IMR-90 (cell line): ENCODE data around the gene PODXL2.

Source experiments
- CTCF ChIP-seq: conservative IDR thresholded peaks from 2 replicates; pipeline ENCODE4 v1.5.1; 2012; ENCODE audit warnings: mild to moderate bottlenecking, low read depth, low read length, improper control_type of control experiment
- FOS ChIP-seq: fragments of 150-350 bp; IDR thresholded peaks from 2 replicates; pipeline ENCODE4 v1.6.1; 2016; ENCODE audit warnings: low read depth, low read length
- MAFK ChIP-seq: IDR thresholded peaks from 2 replicates; pipeline ENCODE4 v1.6.1; 2012; ENCODE audit warnings: low read depth, low read length, improper control_type of control experiment
- RAD21 ChIP-seq: IDR thresholded peaks from 2 replicates; pipeline ENCODE4 v1.6.1; 2012; ENCODE audit warnings: low read length, improper control_type of control experiment
- RCOR1 ChIP-seq: IDR thresholded peaks from 2 replicates; pipeline ENCODE4 v1.6.1; 2012; ENCODE audit warnings: mild to moderate bottlenecking, low read length, improper control_type of control experiment; ENCODE audit not compliant: insufficient replicate concordance
- RFX5 ChIP-seq: IDR thresholded peaks from 2 replicates; pipeline ENCODE4 v1.8.0; 2012; ENCODE audit warnings: low read depth, mild to moderate bottlenecking, low read length, moderate library complexity
- USF2 ChIP-seq: fragments of 150-350 bp; IDR thresholded peaks from 2 replicates; pipeline ENCODE4 v1.6.1; 2017; ENCODE audit warnings: mild to moderate bottlenecking, antibody characterized with exemption, low read length, low read depth

GRCh38 chr3:127658234-127658633, 29.2 kb downstream of the PODXL2 start:
- TF ChIP-seq FOS (no peak), CTCF (no peak), MAFK (no peak), RAD21 (no peak), RFX5 (no peak), RCOR1 (no peak), USF2 (no peak)
